GM18511 (cell line): ENCODE results near the gene PPP1R13L.
"Not testable (repeated sequence)": the region's sequence is repeated elsewhere in the genome, so short reads cannot be mapped to it uniquely, and the experiment has no call there.

ENCODE experiments used
- ATAC-seq: cut with Tn5 transposase; IDR thresholded peaks from one replicate; pipeline ENCODE4 v1.9.1; 2021; ENCODE audit warnings: mild to moderate bottlenecking, moderate library complexity; ENCODE audit not compliant: unreplicated experiment

Gene PPP1R13L

DNA sequence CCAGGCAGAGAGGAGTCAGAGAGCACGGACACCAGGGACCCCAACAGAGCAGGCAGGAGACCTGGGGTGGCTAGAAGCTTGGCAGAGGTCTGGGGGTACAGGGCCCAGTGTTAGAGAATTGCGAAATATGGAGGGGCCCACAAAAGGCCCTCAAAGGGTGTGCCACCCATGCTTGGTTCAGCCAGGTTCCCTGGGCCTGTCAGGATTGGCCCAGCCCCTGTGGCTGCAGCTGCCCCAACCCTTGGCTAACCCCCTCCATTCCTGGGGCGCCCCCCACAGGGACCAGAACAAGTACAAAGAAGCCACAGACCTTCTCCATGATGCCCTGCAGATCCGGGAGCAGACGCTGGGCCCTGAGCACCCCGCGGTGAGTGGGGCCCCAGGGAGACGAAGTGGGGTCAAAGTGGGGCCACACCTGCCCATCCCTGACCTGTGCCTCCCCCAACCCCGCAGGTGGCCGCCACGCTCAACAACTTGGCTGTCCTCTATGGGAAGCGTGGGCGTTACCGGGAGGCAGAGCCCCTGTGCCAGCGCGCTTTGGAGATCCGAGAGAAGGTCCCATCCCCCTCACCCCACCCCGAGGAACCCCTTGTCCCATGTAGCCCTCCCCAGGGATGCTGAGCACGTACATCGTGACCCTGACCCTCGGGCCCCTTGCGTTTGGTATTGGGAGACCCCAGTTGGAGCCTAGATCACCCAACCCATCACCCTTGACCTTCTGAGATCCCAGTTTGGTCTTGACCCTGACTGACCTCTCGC is 56.3 kb downstream of the PPP1R13L start:
- ATAC-seq: no peak

- no peak for ATAC-seq
These were observed 57.1 kb downstream of the PPP1R13L start for GRCh38 chr19:45347570-45348366.

DNA sequence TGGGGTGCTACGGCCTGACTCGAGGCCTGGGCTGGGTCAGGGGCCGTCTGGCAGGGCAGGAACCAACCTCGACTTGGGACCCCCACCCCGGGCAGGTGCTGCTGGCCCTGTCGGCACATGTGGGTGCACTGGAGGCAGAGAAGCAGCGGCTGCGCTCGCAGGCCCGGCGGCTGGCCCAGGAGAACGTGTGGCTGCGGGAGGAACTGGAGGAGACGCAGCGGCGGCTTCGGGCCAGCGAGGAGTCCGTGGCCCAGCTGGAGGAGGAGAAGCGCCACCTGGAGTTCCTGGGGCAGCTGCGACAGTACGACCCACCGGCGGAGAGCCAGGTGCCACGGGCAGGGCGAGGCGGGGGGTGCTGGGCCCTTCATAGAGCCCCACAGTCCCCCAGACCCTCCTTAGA is 58.4 kb downstream of the PPP1R13L start:
- ATAC-seq: no peak

GRCh38 chr19:45345506-45345860 is 59.4 kb downstream of the PPP1R13L start:
- no peak for ATAC-seq

- no peak for ATAC-seq
These were observed 60.0 kb downstream of the PPP1R13L start for GRCh38 chr19:45344621-45345505.

GRCh38 chr19:45342911-45343310 is 62.0 kb downstream of the PPP1R13L start:
- ATAC-seq: no peak

GRCh38 chr19:45340899-45341453 is 63.9 kb downstream of the PPP1R13L start:
- no peak for ATAC-seq

GRCh38 chr19:45340232-45340898 is 64.5 kb downstream of the PPP1R13L start, which contains the start of gene KLC3:
TSS of gene KLC3 (plus strand) at chr19:45340750. CDS start at chr19:45345542, 4,792 bp downstream.
- no peak for ATAC-seq

DNA sequence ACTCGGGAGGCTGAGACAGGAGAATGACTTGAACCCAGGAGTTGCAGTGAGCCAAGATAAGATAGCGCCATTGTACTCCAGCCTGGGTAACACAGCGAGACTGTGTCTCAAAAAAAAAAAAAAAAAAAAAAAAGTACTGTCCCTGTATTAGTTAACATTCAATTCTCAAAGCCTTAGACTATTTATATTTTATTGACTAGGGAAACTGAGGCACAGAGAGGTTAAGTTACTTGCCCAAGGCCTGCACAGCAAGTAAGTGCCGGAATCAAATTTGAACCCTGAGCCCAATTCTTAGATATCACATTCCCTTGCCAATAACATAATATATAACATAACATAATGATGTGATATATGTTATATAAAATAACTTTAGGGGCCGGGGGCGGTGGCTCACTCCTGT is 65.2 kb downstream of the PPP1R13L start:
- ATAC-seq: no peak

GRCh38 chr19:45336696-45337251 is 68.1 kb downstream of the PPP1R13L start:
- no peak for ATAC-seq

GRCh38 chr19:45334881-45335280 is 70.0 kb downstream of the PPP1R13L start:
- ATAC-seq: not testable (repeated sequence)

DNA sequence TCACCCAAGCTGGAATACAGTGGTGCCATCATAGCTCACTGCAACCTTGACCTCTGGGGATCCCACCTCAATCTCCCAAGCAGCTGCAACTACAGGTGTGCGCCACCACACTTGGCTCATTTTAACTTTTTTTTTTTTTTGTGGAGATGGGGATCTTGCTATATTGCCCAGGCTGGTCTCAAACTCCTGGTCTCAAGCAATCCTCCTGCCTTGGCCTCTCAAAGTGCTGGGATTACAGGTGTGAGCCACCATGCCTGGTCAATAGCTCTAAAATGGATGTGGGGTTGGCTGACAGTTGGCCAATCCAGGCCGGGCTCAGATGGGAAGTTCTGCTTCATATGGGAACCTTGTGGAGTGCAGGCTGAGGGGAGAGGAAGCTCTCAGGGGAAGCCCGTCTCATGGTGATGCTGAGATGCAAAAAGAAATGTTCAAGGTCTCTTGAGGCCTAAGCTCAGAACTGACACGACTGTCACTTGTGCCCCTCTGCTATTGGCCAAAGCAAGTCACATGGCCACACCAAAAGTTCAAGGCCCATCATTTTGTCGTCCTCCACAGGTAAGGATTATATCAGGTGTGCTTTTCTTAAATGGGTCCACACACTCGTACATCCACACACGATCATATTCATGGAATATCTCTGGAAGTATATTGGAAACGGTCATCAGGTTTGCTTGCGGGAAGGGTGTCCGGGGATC is 71.1 kb downstream of the PPP1R13L start:
- no peak for ATAC-seq

GRCh38 chr19:45331411-45331810 is 73.5 kb downstream of the PPP1R13L start:
- no peak for ATAC-seq
